Body of pancreas (tissue), 4 donors: ENCODE results near the gene DNAJC28. TPM values are rescaled to one million over a fixed set of nuclear protein-coding genes. Genes with fewer than 3 reads are reported as not detected.

Source experiments
- ATAC-seq: fragments of 150-250 bp; one replicate; pipeline ENCODE4 v1.9.1; 2016
- DNase-seq, 4 donors: peaks; one replicate each; pipeline ENCODE4 v3.0.0-alpha.2; 2019
- H3K27ac ChIP-seq, 4 donors: fragments of 200-600 bp; sonication (generic); 1 replicate in 3 of 4; 2 replicates in 1 of 4; pipeline versions ENCODE4 v1.5.1 to v1.6.1; 2016 to 2019; ENCODE audit warnings: mild to moderate bottlenecking in 1 of 4, mixed read lengths in 1 of 4, moderate library complexity in 1 of 4
- H3K27me3 ChIP-seq, 2 donors: fragments of 200-600 bp; sonication (generic); one replicate each; pipeline ENCODE4 v1.6.0; 2016; ENCODE audit warnings: mild to moderate bottlenecking in 1 of 2
- H3K36me3 ChIP-seq, 2 donors: fragments of 200-600 bp; sonication (generic); replicated peaks in 1 of 2; 2 replicates each; pipeline ENCODE4 v1.5.1; 2016; ENCODE audit warnings: low read depth in 2 of 2; ENCODE audit not compliant: insufficient read depth in 1 of 2
- H3K4me1 ChIP-seq: fragments of 200-600 bp; sonication (generic); one replicate; pipeline ENCODE4 v1.6.0; 2016
- H3K4me3 ChIP-seq, 2 donors: fragments of 200-600 bp; sonication (generic); 1 replicate in 1 of 2; 2 replicates in 1 of 2; pipeline ENCODE4 v1.5.1; 2016 to 2019
- H3K9me3 ChIP-seq, 3 donors: fragments of 200-600 bp; sonication (generic); 1 replicate in 2 of 3; 2 replicates in 1 of 3; pipeline ENCODE4 v1.5.1; 2016
- POLR2A ChIP-seq, 3 donors: fragments of 450-650 bp; IDR thresholded peaks; one replicate each; pipeline ENCODE4 v1.6.1; 2016; ENCODE audit warnings: antibody characterized with exemption in 3 of 3, mild to moderate bottlenecking in 2 of 3
- WGBS, 2 donors: methylation state at CpG; one replicate each; pipeline ENCODE4 v1.1.5; 2017; 5-methylcytosine and 5-hydroxymethylcytosine counted together
- intact Hi-C: fragments of 100-400 bp; cut with DNase I; formaldehyde crosslinking; loops from one replicate; pipeline ENCODE4 v1.15.1; 2023
- total RNA-seq, 2 donors: library from RNA; depleted of rRNA; stranded (reverse); fragments of >200 nt; gene quantifications; one replicate each; pipeline ENCODE4 v1.1.0, GENCODE V29; 2016
- TF ChIP-seq, protein P1 (sequence below), 7 experiments: fragments of 450-650 bp in 4 of 7; fragments of 200-600 bp in 3 of 7; sonication (generic) in 3 of 7; IDR thresholded peaks; one replicate each; pipeline ENCODE4 v1.5.1; 2016 to 2019; ENCODE audit warnings: antibody characterized with exemption in 7 of 7

Gene DNAJC28
- total RNA-seq, 2 donors from 2014 or later: 1.3 to 2.3 TPM

GRCh38 chr21:33531007-33531406 is 39.5 kb upstream of the DNAJC28 start:
- TF ChIP-seq, protein P1, sequence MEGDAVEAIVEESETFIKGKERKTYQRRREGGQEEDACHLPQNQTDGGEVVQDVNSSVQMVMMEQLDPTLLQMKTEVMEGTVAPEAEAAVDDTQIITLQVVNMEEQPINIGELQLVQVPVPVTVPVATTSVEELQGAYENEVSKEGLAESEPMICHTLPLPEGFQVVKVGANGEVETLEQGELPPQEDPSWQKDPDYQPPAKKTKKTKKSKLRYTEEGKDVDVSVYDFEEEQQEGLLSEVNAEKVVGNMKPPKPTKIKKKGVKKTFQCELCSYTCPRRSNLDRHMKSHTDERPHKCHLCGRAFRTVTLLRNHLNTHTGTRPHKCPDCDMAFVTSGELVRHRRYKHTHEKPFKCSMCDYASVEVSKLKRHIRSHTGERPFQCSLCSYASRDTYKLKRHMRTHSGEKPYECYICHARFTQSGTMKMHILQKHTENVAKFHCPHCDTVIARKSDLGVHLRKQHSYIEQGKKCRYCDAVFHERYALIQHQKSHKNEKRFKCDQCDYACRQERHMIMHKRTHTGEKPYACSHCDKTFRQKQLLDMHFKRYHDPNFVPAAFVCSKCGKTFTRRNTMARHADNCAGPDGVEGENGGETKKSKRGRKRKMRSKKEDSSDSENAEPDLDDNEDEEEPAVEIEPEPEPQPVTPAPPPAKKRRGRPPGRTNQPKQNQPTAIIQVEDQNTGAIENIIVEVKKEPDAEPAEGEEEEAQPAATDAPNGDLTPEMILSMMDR (IDR thresholded peaks at IDR 0.05): no peak
- no peak for TF ChIP-seq POLR2A (IDR thresholded peaks at IDR 0.05)
- no peaks in the 10 kb centered on the region for H3K9me3 ChIP-seq
- DNase-seq (no peak), ATAC-seq (no peak)
- no peak overlapping the region for H3K4me3 ChIP-seq
- intact Hi-C loops: no loop called here
- H3K4me1 ChIP-seq: no peaks in the 10 kb centered on the region
- no peaks in the 10 kb centered on the region for H3K27me3 ChIP-seq
- H3K36me3 ChIP-seq: peaks cover 8 to 38% of the 10 kb centered on the region in 2 donors
- no peak overlapping the region for H3K27ac ChIP-seq
- WGBS, 2 donors: 83 to 85% methylated on average over 3 of the region's 3 CpGs

GRCh38 chr21:33522953-33523349 is 31.4 kb upstream of the DNAJC28 start:
- WGBS, 2 donors: 58 to 71% methylated on average over 1 of the region's 1 CpG
- DNase-seq (no peak), ATAC-seq (no peak)
- Histone ChIP-seq H3K4me1 (no peaks in the 10 kb centered on the region), H3K27me3 (no peaks in the 10 kb centered on the region), H3K4me3 (no peak overlapping the region), H3K9me3 (no peaks in the 10 kb centered on the region), H3K27ac (no peak overlapping the region), H3K36me3 (peaks cover 0 to 16% of the 10 kb centered on the region in 2 donors)
- TF ChIP-seq, protein P1 (IDR thresholded peaks at IDR 0.05): no peak
- intact Hi-C loops: no loop called here

DNA sequence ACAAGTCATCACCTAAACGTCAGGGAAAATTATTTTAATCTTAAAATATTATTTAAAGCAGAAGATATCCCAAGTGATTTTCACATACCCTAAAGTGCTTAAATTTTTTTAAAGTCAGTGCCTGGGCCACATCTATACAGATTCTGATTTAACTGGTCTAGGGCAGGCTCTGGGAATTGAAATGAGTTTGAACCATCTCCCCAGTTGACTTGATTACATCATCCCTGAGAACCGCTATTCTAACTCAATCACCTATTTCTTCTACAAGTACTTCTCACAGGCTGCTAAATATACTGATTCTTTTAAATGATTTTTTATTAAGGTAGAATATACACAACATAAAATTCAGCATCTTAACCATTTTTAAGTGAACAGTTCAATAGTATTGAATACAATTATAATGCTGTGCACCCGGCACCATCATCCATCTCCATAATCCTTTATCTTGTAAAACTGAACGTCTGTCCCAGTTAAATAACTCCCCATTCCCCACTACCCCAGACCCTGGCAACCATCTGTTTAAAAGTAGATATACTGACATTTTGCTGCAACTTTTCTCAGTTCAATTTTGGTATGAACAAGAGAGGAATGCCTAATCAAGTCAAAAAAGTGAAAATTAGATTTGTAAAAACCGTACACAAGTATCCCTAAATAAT is 30.9 kb upstream of the DNAJC28 start:
- Histone ChIP-seq H3K36me3 (peaks cover 0 to 13% of the 10 kb centered on the region in 2 donors), H3K4me3 (no peak overlapping the region), H3K9me3 (no peaks in the 10 kb centered on the region), H3K4me1 (no peaks in the 10 kb centered on the region), H3K27me3 (no peaks in the 10 kb centered on the region), H3K27ac (no peak overlapping the region)
- no peak for DNase-seq
- 83 to 84% methylated on average over 5 of the region's 5 CpGs for WGBS, 2 donors
- TF ChIP-seq POLR2A (IDR thresholded peaks at IDR 0.05): no peak
- TF ChIP-seq, protein P1 (IDR thresholded peaks at IDR 0.05): no peak
- intact Hi-C loops: no loop called here
- no peak for ATAC-seq

DNA sequence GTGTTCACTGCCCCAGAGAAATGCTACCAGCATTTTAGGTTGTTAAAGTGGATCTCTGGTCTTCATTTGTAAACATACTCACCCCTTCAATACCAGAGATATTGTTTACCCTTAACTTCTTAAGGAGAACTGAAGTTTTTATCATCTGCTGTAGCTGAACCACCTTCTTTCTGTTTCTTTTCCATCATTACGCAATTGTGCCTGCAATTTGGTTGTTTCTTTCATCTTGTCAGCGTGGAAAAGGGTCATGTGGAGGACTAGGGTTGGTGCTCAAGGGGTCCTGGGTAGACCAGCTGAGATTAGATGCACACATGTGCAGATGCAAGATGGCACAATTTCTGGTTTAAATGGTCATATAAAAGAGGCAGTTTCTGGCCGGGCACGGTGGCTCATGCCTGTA is 27.4 kb upstream of the DNAJC28 start:
- Histone ChIP-seq H3K4me1 (no peaks in the 10 kb centered on the region), H3K4me3 (no peak overlapping the region), H3K27ac (no peak overlapping the region), H3K27me3 (no peaks in the 10 kb centered on the region), H3K9me3 (no peaks in the 10 kb centered on the region), H3K36me3 (peaks cover 7 to 31% of the 10 kb centered on the region in 2 donors)
- ATAC-seq (no peak), DNase-seq (no peak)
- intact Hi-C loops: no loop called here
- TF ChIP-seq, protein P1 (IDR thresholded peaks at IDR 0.05): no peak
- no peak for TF ChIP-seq POLR2A (IDR thresholded peaks at IDR 0.05)
- 94 to 95% methylated on average over 4 of the region's 4 CpGs for WGBS, 2 donors

GRCh38 chr21:33514229-33514628 is 22.7 kb upstream of the DNAJC28 start:
- no peak for TF ChIP-seq POLR2A (IDR thresholded peaks at IDR 0.05)
- TF ChIP-seq, protein P1 (IDR thresholded peaks at IDR 0.05): no peak
- H3K4me3 ChIP-seq: no peak overlapping the region
- intact Hi-C loops: no loop called here
- no peaks in the 10 kb centered on the region for H3K27me3 ChIP-seq
- H3K4me1 ChIP-seq: no peaks in the 10 kb centered on the region
- no peak for ATAC-seq
- no peak for DNase-seq
- no peaks in the 10 kb centered on the region for H3K9me3 ChIP-seq
- peaks cover 7 to 44% of the 10 kb centered on the region in 2 donors for H3K36me3 ChIP-seq
- H3K27ac ChIP-seq: no peak overlapping the region
- 90 to 94% methylated on average over 2 of the region's 2 CpGs for WGBS, 2 donors
